SK-N-MC (cell line): ENCODE results near the gene GCK.

Experiments used
- EZH2 ChIP-seq: fragments of 200-600 bp; sonication (generic); IDR thresholded peaks from one replicate; pipeline ENCODE4 v1.6.1; 2017; ENCODE audit warnings: antibody characterized with exemption
- FOXP2 ChIP-seq: optimal IDR thresholded peaks from 2 replicates; pipeline ENCODE3; 2011; ENCODE audit warnings: mild to moderate bottlenecking, moderate library complexity; ENCODE audit not compliant: insufficient read depth; ENCODE audit errors: extremely low read length, control extremely low read depth
- POLR2AphosphoS5 ChIP-seq: IDR thresholded peaks from 2 replicates; pipeline ENCODE4 v1.6.1; 2012; ENCODE audit warnings: mild to moderate bottlenecking, low read depth, low read length, borderline replicate concordance

DNA sequence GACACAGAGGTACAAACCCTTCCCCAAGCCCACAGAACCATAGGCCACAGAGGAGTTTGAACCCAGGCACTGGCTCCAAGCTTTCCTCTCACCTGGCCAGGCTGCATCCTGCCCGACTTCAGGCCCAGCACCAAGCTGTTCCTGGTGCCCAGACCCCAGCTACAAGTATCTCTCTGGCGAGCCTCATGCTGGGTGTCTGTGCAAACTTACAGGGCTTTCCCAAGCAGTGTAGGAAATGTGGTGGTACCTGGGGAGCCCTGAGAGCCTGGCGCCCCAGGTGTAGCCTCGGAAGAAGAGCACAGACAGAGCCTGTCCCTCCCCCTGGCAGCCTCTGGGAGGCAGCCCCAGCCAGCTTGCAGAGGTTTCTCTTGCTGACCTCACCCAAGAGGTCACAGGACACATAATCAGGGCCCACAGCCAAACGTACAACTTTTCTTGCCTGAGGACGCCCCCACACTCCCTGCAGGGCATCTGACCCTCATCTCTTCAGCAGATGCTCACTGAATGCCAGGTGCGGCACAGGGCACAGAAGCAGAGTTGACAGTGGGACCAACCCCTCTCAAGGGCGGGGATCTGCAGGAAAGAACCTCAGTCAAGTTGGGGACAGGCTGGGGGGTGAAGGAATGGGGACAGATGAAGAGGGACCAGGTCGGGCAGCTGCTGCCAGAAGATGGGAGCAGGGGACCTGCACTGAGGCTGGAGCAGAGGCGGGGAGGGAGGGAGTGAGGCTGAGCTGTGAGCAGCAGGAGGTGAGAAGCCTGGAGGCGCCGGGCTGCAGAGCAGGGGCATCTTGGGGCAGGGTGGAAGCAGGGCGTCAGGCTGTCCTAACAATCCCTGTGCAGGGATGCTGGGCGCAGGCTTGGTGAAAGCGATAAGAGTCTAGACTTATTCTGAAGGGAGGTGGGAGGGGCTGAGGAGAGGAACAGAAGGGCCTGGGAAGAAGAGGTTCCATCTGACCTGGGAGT is 31.8 kb downstream of the GCK start:
- TF ChIP-seq POLR2AphosphoS5 (no peak), EZH2 (no peak), FOXP2 (no peak)
